Keratinocyte (primary cell): Measurements from ENCODE around the gene IFI30.

Experiments
- CTCF ChIP-seq, 3 experiments: IDR thresholded peaks in 1 of 3; conservative IDR thresholded peaks in 1 of 3; optimal IDR thresholded peaks in 1 of 3; 2 replicates in 2 of 3; 3 replicates in 1 of 3; pipeline versions ENCODE3 to v1.5.1; 2011; ENCODE audit warnings: low read length in 3 of 3, mild to moderate bottlenecking in 3 of 3, moderate library complexity in 2 of 3, control low read depth in 1 of 3, inconsistent platforms in 1 of 3; ENCODE audit not compliant: insufficient read depth in 2 of 3; ENCODE audit errors: extremely low read depth in 1 of 3
- EZH2 ChIP-seq: IDR thresholded peaks from one replicate; pipeline ENCODE4 v1.6.1; 2012; ENCODE audit warnings: inconsistent platforms, mild to moderate bottlenecking, low read length, moderate library complexity

GRCh38 chr19:18137242-18137641 lies 36.4 kb upstream of the IFI30 start:
- TF ChIP-seq CTCF (optimal IDR thresholded peaks at IDR 0.05 in 1 of 3, IDR thresholded peaks at IDR 0.05 in 1 of 3, conservative IDR thresholded peaks at IDR 0.05 in 1 of 3; ENCODE audit: extremely low read depth in 1 of 3, insufficient read depth in 2 of 3, low read length in 3 of 3) = peak in 1 of 3 experiments; percentile 18
- no peak for TF ChIP-seq EZH2
